GM18502 (cell line): Measurements from ENCODE around the gene STIM1.
A peak's percentile ranks its signal among the peaks of the same experiment; 100 is the strongest.

Experiments used
- ATAC-seq: cut with Tn5 transposase; IDR thresholded peaks from one replicate; pipeline ENCODE4 v1.9.1; 2021; ENCODE audit warnings: mild to moderate bottlenecking; ENCODE audit not compliant: unreplicated experiment, poor library complexity

Gene STIM1

DNA sequence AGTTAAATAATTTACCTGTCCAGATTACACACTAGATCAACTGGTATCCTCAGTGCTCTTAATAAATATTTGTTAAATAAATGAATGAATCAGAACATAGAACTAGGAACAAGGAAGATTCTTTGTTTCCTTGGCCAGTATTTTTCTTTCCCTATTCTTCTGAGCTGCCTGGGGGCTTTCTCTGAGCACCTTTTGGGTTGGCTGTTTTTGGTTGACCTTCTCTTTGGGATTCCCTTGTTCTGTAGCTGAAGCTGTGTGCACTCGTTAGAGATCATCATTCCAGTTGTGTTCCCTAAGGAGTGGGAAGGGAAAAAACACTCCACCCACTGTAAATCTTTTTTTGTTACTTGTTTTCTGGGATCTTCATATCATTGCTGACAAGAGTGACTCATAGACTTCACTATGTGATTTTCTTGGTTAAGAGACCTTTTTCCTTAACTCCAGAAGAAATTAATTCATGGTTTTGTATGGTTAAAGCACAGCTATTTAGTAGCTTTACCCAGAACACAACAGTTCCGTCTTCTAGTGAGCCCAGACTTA lies 84.3 kb downstream of the STIM1 start:
- ATAC-seq = no peak

DNA sequence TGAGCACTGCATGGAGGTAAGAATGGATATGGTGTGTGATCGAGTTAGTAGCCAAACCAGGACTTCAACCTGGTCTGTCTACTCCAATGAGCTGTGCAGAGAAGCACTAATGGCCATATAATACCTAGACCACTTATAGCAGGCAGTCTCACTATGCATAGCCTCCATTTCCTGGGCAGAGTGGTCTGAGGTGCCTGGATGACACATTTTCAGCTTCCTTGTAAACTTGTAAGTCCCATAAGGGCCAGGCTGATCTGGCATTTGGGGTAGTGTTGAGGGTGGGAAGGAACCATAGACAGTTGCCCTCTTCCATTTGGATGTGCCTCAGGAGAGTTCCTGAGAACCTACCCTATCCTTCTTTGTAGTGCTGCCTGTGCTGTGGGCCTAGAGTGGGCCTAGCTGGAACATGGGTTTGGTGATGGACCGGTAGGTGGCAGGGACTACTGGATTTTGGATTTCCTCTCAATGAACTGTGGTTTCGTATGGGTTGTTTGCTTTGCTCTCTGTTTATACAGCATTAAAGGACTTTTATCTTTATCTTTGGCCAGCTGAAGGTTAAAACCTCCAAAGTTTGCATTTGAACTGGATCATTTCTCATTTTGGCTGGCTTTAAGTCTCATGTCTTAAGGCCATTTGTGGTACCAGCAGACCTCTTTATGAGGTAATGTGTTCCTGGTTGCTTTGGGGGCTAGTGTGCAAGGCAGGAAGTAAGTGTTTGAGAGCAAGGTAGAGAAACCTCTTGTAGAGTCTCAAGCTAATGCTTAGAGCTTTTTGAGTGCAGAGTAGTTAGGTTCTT lies 86.9 kb downstream of the STIM1 start:
- ATAC-seq = no peak

DNA sequence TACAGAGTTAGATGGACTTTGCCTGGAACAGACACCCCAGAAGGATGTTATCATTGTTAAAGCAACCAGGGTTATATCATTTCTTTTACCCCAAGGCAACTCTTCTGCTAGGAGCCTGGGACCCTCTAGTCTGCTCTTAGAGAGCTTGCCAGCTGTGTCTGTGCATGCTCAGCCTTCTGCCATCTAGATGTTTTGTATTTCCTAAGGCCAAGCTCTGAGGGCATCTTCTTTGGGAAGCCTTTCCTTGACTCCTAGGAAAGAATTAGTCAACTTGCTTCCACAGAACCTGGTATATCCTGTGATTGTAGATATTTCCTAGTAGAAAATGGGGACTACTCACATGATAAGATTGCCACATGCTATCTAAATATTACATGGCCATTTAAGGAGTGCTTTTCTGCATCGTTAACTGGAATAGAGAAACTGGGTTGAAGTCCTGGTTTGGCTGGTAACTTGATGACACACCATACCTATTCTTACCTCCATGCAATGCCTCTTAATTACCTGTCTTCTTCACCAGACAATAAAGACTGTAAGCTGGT lies 87.6 kb downstream of the STIM1 start:
- ATAC-seq = no peak

DNA sequence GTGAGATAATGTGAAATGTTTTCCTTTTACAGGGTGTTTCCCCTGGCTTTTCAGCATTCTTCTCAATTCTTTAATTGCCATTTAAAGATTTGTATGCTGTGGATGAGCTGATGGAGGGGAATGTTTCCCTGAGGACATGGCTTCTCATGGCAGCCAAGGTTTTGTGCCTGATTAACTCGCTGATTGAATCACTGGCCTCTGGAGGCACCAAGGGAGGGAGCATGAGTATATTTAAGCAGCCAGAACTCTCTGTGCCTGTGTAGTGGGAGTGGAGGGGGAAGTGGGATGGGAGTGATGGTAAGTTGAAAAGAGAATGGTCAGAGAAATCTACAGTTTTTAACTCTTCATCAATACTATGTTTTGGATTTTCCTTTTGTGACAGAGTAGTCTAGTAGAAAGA lies 88.7 kb downstream of the STIM1 start:
- ATAC-seq = no peak

DNA sequence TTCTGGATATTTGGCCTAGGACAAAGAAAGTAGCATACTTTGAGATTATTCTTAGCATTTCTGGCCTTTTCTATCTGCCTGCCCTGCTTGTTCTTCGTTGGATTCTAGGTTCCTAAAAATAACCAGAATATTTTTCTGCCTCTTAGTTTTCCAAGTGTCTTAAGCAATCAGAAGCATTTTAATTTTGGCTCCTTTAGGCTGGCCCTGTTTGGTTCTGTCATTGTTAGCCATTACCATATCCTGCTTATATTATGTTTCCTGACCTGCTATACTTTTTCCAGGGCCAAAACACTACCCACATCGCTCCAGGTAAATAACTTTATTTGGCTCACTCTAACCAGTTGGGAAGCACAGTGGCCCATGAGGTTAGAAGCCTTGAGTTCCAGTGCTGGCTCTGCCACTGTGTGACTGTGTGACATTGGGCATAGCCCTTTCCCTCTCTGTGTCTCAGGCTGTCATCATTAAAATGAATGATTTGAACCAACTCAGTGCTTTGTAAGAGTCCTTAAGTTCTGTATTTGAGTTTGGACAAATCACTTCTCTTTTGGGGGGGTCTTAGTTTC lies 91.1 kb downstream of the STIM1 start:
- no peak for ATAC-seq

DNA sequence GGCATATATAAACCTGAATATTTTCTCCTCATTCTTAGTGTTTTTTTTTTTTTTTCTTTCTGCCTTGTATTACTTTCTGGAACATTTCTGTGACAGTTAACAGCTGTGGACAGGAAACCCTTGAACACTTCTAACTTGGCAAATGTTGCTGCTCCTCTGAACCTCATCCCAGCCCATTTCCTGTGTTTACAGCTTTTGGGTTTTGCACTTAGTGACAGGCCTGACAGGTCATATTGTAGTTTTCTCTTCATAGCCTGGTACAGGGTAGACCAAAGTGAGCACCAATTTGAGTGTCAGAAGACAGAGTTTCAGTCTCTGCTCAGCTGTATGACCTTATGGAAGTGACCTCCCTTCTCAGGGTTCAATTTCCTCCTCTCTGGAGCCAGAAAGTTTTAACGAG lies 91.6 kb downstream of the STIM1 start:
- peak; percentile 70 for ATAC-seq

DNA sequence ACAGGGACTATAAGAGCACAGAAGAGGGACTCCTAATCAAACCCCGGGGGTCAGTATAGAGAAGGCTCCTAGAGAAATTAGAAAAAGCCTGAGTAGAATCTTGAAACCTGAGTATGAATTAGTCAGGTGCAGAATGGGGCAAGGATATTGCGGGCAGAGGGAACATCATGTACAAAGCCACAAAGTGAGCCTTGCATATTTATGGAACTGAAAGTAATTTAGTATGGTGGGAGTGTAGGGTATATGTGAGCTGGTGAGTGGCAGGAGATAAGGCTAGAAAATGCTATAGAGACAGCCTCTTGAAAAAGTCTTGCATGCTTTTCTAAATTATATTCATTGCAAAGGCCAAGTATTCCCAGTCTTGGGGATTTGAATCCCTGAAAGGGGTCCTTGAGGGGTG lies 93.7 kb downstream of the STIM1 start:
- ATAC-seq = peak; percentile 75

DNA sequence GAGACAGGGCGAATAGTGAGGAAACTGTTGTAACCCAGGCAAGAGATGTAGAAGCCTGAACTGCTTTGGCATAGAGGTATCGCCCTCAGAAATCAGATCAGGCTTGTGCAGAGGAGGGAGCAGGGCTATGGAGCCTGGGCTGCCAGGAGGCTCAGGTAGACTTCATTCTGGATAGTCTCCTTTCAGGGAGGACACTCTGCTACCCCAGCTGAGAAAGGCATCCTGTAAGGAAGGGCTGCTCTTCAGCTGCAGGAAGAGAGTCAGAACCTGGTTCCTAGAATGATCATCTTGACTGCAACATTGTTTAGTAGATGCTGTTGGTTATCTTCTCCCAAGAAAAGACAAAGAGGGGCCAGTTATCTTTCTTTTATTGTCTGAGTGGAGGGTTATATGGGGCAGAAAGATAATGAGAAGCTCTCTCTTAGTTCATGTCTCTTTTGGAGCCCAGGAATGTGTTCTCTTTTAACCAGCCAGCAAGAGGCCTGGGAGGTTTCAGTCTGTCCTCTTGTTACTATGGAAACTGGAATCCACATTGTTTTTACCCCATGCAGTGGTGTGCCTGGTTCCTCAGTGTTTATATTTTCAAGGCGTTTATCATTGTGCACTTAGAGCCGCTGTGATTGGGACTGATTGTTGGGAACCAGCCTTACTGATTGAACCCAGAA lies 95.7 kb downstream of the STIM1 start:
- ATAC-seq = no peak

DNA sequence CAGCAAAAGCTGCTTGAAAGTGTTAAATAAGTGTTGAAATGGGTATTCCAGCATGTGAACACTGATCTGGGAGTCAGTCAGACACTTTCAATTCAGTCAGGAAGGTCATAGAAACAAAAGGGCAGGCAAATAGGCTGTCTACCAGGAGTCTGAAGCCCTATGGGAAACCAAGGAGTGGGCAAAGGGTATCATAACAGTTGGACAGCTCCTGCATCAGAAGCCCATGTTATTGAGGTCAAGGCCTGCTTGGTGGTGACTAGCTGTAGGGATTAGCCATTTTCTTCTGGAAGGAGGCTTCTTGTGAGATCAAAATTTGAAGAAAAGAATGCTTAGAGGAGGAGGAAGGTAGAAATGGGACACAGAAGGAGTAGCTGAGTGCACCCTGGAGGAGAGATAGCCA lies 97.3 kb downstream of the STIM1 start:
- ATAC-seq = no peak

DNA sequence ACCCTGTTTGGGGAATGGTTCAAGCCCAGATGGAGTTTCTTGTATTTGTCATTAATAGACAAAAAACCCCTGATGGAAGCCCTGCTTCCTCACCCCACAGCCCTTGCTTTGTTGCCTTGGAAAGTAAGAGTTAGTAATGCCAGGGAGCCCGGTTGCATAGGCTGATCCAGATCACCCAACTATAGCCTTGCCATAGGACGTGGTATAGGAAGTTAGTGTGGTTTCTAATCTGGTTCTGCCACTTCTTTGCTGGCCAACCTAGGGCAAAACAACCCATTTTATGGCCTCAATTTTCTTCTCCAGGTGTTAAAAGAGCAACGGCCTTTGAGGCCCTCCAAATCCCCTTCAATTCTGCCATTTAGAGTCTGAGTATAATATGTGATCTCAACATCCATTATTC lies 97.9 kb downstream of the STIM1 start:
- ATAC-seq = no peak

DNA sequence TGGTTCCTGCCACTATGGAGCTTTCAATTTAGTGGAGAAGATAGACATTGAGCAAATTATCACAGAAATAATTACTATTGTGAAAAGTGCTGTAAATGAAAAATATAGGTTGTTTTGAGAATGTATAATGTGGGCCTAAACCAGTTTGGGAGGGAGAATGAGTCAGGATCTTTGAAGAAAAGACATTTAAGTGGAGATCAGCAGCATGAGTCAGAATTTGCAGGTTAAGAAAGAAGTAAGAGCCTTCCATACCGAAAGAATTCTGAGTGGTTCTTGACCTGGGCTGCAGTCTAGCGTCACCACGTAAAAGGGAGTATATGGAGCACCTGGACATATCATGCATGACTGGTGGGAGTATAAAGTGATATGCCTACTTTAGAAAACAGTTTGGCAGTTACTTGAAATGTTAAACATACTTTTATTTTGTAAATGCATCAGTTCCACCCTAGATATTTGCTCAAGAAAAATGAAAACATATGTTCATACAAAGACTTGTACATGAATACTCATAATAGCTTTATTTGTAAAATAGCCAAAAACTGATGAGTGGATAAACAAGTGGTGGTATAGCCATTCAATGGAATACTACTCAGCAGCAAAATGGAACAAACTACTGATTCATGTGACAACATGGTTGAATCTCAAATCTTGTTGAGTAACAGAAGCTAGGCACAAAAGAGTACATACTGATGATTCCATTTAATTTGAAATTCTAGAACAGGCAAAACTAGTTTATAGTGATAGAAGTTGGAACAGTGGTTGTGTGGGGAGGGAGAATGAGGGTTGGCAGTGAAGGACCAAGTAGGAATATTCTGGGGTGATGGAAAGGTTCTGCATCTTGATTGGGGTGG lies 99.2 kb downstream of the STIM1 start:
- ATAC-seq = no peak

DNA sequence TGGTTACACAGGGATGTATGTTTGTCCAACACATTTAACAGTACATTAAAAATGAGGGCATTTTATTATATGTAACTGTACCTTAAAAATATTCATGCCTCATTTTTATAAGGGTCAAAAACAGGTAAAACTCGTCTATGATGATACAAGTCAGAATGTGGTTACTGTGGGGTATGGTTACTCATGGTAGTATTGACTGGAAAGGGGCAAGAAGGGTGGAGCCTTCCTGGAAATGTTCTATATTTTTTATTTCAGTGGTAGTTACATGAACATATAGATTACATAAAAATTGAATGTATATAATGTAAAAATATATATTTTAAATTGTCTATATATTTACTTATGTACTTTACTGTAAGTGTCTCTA lies 99.8 kb downstream of the STIM1 start:
- no peak for ATAC-seq

DNA sequence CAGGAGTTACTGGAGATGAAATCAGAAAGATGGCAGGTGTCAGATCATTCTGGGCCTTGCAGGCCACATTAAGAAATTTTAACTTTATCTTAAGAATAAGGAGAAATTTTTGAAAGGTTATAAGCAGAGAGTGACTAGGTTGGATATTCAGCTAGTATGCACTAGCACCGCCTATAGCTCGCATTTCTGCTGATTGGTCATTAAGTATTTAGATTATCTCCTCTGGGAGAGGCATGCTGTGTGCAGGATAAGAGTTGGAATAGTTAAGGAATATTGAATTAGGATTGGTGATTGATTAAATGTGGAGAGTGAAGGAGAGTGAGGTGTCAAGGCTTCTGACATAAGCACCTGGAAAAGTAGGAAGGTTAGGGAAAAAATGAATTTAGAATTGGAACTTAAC lies 100.6 kb downstream of the STIM1 start:
- ATAC-seq = no peak

DNA sequence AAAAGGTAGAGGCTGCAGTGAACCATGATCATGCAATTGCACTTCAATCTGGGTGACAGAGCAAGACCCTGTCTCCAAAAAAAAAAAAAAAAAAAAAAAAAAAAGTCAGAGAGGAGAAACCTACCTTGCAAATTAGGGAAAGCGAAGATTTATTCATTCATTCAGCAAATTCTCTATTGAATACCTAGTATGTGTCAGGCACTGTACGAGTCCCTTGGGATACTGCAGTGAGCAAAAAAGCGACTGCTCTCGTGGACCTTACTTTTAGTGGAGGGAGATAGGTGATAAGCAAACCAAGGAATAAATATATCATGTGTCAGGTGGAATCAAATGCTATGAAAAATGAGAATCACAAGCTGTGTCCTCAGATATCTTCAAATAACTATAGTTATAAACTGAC lies 101.3 kb downstream of the STIM1 start:
- ATAC-seq = no peak

DNA sequence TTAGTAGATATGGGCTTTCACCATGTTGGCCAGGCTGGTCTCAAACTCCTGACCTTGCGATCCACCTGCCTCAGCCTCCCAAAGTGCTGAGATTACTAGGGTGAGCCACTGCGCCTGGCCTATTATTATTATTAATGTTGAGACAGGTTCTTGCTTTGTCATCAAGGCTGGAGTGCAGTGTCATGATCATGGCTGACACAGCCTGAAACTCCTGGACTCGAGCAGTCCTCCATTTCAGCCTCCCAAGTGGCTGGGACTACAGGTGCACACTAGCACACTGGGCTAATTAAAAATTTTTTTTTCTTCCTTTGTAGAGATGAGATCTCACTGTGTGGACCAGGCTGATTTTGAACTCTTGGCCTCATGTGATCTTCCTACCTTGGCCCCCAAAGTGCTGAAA lies 102.0 kb downstream of the STIM1 start:
- ATAC-seq = no peak

DNA sequence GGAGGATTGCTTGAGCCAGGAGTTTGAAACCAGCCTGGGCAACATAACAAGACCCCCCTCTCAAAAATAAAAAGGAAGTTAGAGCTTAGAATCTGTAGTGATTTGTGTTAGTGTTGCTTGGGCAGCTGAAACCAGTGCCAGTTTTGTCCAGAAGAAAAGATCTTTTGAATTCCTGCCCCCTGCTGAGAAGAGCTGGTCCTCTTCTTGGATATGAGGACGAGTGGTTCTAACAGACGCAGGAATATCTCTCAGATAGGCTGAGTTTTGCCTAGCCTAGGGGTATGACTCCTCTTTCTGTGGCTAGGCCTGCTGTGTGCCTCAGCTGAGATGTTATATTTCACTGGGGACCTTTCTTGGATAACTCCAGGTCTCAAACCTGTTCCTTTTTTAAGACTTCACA lies 102.8 kb downstream of the STIM1 start:
- ATAC-seq = no peak

DNA sequence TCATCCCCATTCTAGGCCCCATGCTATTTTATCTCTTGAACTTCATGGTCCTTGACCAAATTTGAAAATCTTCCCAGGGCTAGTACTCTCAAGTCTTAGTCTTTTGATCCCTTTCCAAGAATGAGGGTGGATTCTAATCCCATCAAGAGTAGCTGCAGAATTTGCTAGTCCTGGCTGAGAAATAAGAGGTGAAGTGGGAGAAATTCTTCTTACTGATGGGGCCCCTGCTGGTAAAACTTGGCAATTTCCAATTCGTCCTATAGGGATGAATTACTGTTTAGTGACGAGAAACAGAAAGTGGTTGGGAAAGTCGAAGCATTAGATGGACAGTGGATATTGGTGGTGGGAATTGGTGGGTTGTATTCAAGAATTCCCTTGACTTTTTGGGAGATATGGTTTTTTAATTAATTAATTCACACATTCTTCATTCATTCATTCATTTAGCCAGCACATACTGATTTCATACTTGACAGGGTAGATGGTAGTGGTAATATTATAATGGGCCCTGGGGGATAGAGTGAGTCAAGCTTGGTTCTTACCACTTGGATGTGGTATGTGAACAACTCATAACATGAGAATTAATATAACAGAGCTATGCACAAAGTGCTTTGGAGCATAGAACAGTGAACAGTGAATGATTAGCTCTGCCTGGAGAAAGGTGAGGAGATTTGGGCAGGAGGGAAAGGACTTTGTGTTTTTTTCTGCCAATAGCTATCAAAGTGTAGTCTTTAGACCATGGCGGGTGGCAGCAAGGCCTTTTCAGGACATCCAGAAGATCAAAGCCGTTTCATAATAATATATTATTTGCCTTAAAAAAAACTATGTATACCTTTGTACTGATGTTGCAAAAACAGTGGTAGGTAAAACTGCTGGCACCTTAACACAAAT lies 103.8 kb downstream of the STIM1 start:
- ATAC-seq = no peak

DNA sequence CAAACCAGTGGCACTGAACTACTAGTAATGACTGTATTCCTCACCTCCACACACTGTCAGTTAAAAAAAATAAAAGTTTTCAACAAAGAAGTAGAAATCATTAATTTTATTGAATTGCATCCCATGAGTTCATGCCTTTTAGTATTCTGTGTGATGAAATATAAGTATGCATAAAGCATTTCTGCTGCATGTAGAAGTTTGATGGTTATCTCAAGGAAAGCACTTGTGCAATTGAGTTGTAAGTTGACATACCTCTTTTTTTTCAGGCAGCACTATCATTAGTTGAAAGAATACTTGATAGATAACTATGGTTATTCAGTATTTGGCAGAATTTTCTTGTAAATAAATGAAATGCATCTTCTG lies 104.4 kb downstream of the STIM1 start:
- ATAC-seq = no peak

DNA sequence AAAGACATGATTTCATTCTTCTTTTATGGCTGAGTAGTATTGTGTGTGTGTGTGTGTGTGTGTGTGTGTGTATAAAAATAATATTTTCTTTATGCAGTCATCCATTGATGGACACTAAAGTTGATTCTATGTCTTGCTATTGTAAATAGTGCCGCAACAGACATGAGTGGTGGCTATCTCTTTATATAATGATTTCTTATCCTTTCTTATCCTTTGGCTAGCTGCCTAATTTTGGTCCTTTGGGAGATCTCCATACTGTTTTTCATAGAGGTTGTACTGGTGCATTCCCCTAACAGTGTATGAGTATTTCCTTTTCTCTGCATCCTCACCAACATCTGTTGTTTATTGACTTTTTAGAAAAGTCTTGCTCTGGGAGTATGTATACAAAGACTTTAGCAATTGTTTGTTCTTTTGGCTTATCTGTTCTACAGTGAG lies 107.0 kb downstream of the STIM1 start:
- no peak for ATAC-seq
